Measurements from ENCODE around the gene TMEM106C. TPM values are rescaled to one million over a fixed set of nuclear protein-coding genes. Genes with fewer than 3 reads are reported as not detected.

Gene TMEM106C
- total RNA-seq, 1 experiment from 2014 or later = 99.4 TPM

DNA sequence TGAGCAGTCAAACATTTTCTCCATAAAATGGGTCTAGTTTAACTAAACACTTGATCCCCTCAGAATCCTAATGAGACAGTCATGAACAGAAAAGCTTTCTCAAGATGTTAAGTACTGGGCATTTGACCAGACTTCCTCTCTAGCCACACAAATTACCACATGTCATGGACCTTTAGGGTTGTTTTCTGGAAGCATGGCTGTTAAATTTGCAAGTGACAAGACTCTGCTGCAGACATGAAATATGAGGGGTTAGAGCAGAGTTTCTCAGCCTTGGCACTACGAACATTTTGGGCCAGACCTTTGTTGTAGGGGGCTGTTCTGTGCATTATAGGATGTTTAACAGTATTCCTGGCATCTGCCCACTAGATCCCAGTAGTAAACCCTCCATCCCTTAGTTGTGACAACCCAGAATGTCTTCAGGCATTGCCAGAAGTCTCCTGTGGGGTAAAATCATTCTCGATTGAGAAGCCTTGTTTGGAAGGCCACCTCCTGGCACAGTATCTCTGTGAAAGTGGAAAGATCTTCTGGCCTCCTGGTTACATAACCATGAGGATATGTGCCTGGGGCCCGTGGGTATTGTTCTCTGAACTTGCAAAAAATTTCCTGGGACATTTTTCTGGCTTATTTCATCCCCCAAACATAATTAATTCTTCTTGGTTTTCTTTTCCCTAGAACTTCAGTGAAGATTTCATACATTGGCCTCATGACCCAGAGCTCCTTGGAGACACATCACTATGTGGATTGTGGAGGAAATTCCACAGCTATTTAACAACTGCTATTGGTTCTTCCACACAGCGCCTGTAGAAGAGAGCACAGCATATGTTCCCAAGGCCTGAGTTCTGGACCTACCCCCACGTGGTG lies 4.3 kb downstream of the TMEM106C start:
- no TSS peak for BruUV-seq (replicated peaks)
- no peak overlapping the region for H3K4me3 ChIP-seq
- no peaks in the 10 kb centered on the region for H3K9me2 ChIP-seq (ENCODE audit: insufficient read depth)
- no peaks in the 10 kb centered on the region for H3K9me3 ChIP-seq (ENCODE audit: insufficient read depth, low read depth)
- H3K4me1 ChIP-seq (replicated peaks; ENCODE audit: insufficient read depth) = peaks cover 6% of the 10 kb centered on the region; the same call in 1 of the 2 replicates
- H4K20me1 ChIP-seq (ENCODE audit: insufficient read depth) = no peaks in the 10 kb centered on the region
- H3K27me3 ChIP-seq (ENCODE audit: insufficient read depth, low read depth) = no peaks in the 10 kb centered on the region
- ChIA-PET CTCF (no interaction called here), POLR2A (ENCODE audit: unreplicated experiment) (interaction anchor here (0.5 kb wide), 1 partner anchor 13 kb away, joined by 10 read pairs; no protein-coding TSS in a partner anchor)
- 0 out of 2 replicates have a peak, but pooled peaks cover 4% of the 10 kb centered on the region for H3K79me2 ChIP-seq (ENCODE audit: low read depth)
- intact Hi-C loops (cut with micrococcal nuclease; ENCODE audit: unreplicated experiment) = no loop called here
- H2AFZ ChIP-seq = no peak overlapping the region
- no peaks in the 10 kb centered on the region for H3K36me3 ChIP-seq (ENCODE audit: low read depth)
- DNase-seq = no peak
- H3F3A ChIP-seq (ENCODE audit: insufficient read depth, low read depth) = 0 out of 2 replicates have a peak, but pooled peaks cover 5% of the 10 kb centered on the region
- H3K4me2 ChIP-seq = no peak overlapping the region
- no peak for TF ChIP-seq EZH2 (IDR thresholded peaks at IDR 0.05; ENCODE audit: low read depth)
- TF ChIP-seq, protein P1, sequence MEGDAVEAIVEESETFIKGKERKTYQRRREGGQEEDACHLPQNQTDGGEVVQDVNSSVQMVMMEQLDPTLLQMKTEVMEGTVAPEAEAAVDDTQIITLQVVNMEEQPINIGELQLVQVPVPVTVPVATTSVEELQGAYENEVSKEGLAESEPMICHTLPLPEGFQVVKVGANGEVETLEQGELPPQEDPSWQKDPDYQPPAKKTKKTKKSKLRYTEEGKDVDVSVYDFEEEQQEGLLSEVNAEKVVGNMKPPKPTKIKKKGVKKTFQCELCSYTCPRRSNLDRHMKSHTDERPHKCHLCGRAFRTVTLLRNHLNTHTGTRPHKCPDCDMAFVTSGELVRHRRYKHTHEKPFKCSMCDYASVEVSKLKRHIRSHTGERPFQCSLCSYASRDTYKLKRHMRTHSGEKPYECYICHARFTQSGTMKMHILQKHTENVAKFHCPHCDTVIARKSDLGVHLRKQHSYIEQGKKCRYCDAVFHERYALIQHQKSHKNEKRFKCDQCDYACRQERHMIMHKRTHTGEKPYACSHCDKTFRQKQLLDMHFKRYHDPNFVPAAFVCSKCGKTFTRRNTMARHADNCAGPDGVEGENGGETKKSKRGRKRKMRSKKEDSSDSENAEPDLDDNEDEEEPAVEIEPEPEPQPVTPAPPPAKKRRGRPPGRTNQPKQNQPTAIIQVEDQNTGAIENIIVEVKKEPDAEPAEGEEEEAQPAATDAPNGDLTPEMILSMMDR (conservative IDR thresholded peaks at IDR 0.05) = no peak
- no peak overlapping the region for H3K27ac ChIP-seq

DNA sequence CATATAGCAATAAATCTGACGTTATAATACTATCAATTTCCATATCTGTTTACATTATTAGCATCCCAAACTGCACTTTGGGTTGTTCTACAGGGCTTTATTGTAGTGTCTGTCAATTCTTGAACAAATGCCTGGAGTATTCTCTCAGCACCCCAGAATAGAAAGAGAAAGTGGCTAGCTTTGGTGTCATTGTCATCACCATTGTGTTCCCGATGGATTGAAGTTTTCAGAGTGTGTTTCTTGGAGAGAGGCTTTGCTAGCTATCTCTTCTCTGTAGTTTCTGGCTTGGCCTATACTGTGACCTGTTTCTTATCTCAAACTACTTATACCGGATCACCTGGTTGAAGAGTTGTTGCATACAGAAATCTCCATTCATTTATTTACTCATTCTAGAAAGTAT lies 6.4 kb downstream of the TMEM106C start:
- H3F3A ChIP-seq (ENCODE audit: insufficient read depth, low read depth) = 0 out of 2 replicates have a peak, but pooled peaks cover 5% of the 10 kb centered on the region
- H3K9me2 ChIP-seq (ENCODE audit: insufficient read depth) = no peaks in the 10 kb centered on the region
- BruUV-seq (replicated peaks) = no TSS peak
- DNase-seq = no peak
- POLR2A ChIA-PET (ENCODE audit: unreplicated experiment) = interaction anchor here (0.6 kb wide), 1 partner anchor 214 kb away, joined by 3 read pairs; no protein-coding TSS in a partner anchor
- CTCF ChIA-PET = no interaction called here
- no peak overlapping the region for H3K4me2 ChIP-seq
- no peak for TF ChIP-seq EZH2 (IDR thresholded peaks at IDR 0.05; ENCODE audit: low read depth)
- TF ChIP-seq, protein P1 (conservative IDR thresholded peaks at IDR 0.05) = no peak
- no peaks in the 10 kb centered on the region for H3K4me1 ChIP-seq (replicated peaks; ENCODE audit: insufficient read depth)
- no peak overlapping the region for H3K27ac ChIP-seq
- intact Hi-C loops (cut with micrococcal nuclease; ENCODE audit: unreplicated experiment) = no loop called here
- H3K79me2 ChIP-seq (ENCODE audit: low read depth) = 0 out of 2 replicates have a peak, but pooled peaks cover 1% of the 10 kb centered on the region
- no peaks in the 10 kb centered on the region for H3K9me3 ChIP-seq (ENCODE audit: insufficient read depth, low read depth)
- H3K27me3 ChIP-seq (ENCODE audit: insufficient read depth, low read depth) = no peaks in the 10 kb centered on the region
- no peaks in the 10 kb centered on the region for H4K20me1 ChIP-seq (ENCODE audit: insufficient read depth)
- H2AFZ ChIP-seq = no peak overlapping the region
- H3K36me3 ChIP-seq (ENCODE audit: low read depth) = no peaks in the 10 kb centered on the region
- H3K4me3 ChIP-seq = no peak overlapping the region

DNA sequence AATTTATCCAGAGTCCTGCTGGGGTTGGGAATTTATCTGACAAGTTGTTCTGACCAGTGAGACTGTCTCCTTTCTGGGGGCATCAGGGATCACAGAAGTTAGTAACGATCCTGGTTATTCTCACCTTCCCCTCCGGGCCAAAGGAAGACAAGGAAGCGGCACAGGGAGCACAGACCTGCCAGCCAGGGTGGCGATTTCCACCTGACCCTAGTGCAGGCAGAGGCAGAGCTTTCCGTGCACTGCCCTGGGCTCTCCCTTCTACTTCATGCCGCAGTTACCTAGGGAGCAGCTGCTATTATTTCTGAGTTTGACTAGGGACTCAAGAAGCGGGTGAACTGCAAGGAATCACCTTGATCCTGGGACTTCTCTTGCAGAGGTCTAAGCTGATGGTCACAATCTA lies 7.4 kb downstream of the TMEM106C start:
- BruUV-seq (replicated peaks) = no TSS peak
- TF ChIP-seq, protein P1 (conservative IDR thresholded peaks at IDR 0.05) = no peak
- no peak for TF ChIP-seq EZH2 (IDR thresholded peaks at IDR 0.05; ENCODE audit: low read depth)
- CTCF ChIA-PET = no interaction called here

More for the DNA sequence above, 7.4 kb downstream of the TMEM106C start:
- Histone ChIP-seq H3F3A (ENCODE audit: insufficient read depth, low read depth) (0 out of 2 replicates have a peak, but pooled peaks cover 5% of the 10 kb centered on the region), H3K9me2 (ENCODE audit: insufficient read depth) (no peaks in the 10 kb centered on the region), H3K36me3 (ENCODE audit: low read depth) (no peaks in the 10 kb centered on the region), H4K20me1 (ENCODE audit: insufficient read depth) (no peaks in the 10 kb centered on the region), H3K79me2 (ENCODE audit: low read depth) (no peaks in the 10 kb centered on the region), H2AFZ (no peak overlapping the region), H3K9me3 (ENCODE audit: insufficient read depth, low read depth) (no peaks in the 10 kb centered on the region), H3K27me3 (ENCODE audit: insufficient read depth, low read depth) (no peaks in the 10 kb centered on the region), H3K4me1 (replicated peaks; ENCODE audit: insufficient read depth) (no peaks in the 10 kb centered on the region), H3K4me2 (no peak overlapping the region), H3K4me3 (no peak overlapping the region), H3K27ac (no peak overlapping the region)
- POLR2A ChIA-PET (ENCODE audit: unreplicated experiment) = no interaction called here
- intact Hi-C loops (cut with micrococcal nuclease; ENCODE audit: unreplicated experiment) = no loop called here
- no peak for DNase-seq
